ENCODE results near the gene NUDT5.
"Not testable (repeated sequence)": the region's sequence is repeated elsewhere in the genome, so short reads cannot be mapped to it uniquely, and the experiment has no call there.

Gene NUDT5

GRCh38 chr10:12235796-12236195 is 40.1 kb upstream of the NUDT5 start:
- no peak overlapping the region for H3K4me3 ChIP-seq (ENCODE audit: low read depth, low read length)
- TF ChIP-seq MYC (IDR thresholded peaks at IDR 0.05; ENCODE audit: low read depth, low read length) (no peak), CTCF (IDR thresholded peaks at IDR 0.05; ENCODE audit: low read depth, low read length) (no peak), MAX (IDR thresholded peaks at IDR 0.05; ENCODE audit: low read depth, low read length) (no peak), POLR2A (IDR thresholded peaks at IDR 0.05; ENCODE audit: extremely low read depth, insufficient read length) (no peak)
- no peak for DNase-seq (ENCODE audit: low read depth)

GRCh38 chr10:12235116-12235694 is 39.5 kb upstream of the NUDT5 start:
- DNase-seq (ENCODE audit: low read depth) = no peak
- TF ChIP-seq MYC (IDR thresholded peaks at IDR 0.05; ENCODE audit: low read depth, low read length) = no peak
- H3K4me3 ChIP-seq (ENCODE audit: low read depth, low read length) = no peak overlapping the region

- not testable (repeated sequence) for DNase-seq (ENCODE audit: low read depth)
Observed at GRCh38 chr10:12234687-12235086, 39.0 kb upstream of the NUDT5 start.

GRCh38 chr10:12228851-12229250 is 33.2 kb upstream of the NUDT5 start:
- DNase-seq (ENCODE audit: low read depth) = peak; percentile 19
- no peak overlapping the region for H3K4me3 ChIP-seq (ENCODE audit: low read depth, low read length)
- TF ChIP-seq MAX (IDR thresholded peaks at IDR 0.05; ENCODE audit: low read depth, low read length) (no peak), CTCF (IDR thresholded peaks at IDR 0.05; ENCODE audit: low read depth, low read length) (no peak), POLR2A (IDR thresholded peaks at IDR 0.05; ENCODE audit: extremely low read depth, insufficient read length) (no peak), MYC (IDR thresholded peaks at IDR 0.05; ENCODE audit: low read depth, low read length) (no peak)

More at GRCh38 chr10:12234687-12235086, 39.0 kb upstream of the NUDT5 start:
- H3K4me3 ChIP-seq (ENCODE audit: low read depth, low read length) = not testable (repeated sequence)

GRCh38 chr10:12226438-12226837 is 30.7 kb upstream of the NUDT5 start:
- DNase-seq (ENCODE audit: low read depth) = not testable (repeated sequence)

GRCh38 chr10:12225444-12225843 is 29.8 kb upstream of the NUDT5 start:
- no peak overlapping the region for H3K4me3 ChIP-seq (ENCODE audit: low read depth, low read length)
- DNase-seq (ENCODE audit: low read depth) = no peak
- TF ChIP-seq MAX (IDR thresholded peaks at IDR 0.05; ENCODE audit: low read depth, low read length) = no peak
- no peak for TF ChIP-seq MYC (IDR thresholded peaks at IDR 0.05; ENCODE audit: low read depth, low read length)
- TF ChIP-seq POLR2A (IDR thresholded peaks at IDR 0.05; ENCODE audit: extremely low read depth, insufficient read length) = no peak
- no peak for TF ChIP-seq CTCF (IDR thresholded peaks at IDR 0.05; ENCODE audit: low read depth, low read length)

More at GRCh38 chr10:12226438-12226837, 30.7 kb upstream of the NUDT5 start:
- H3K4me3 ChIP-seq (ENCODE audit: low read depth, low read length) = not testable (repeated sequence)

- DNase-seq (ENCODE audit: low read depth) = peak; percentile 11
- no peak overlapping the region for H3K4me3 ChIP-seq (ENCODE audit: low read depth, low read length)
- TF ChIP-seq POLR2A (IDR thresholded peaks at IDR 0.05; ENCODE audit: extremely low read depth, insufficient read length) (no peak), CTCF (IDR thresholded peaks at IDR 0.05; ENCODE audit: low read depth, low read length) (no peak)
Observed at GRCh38 chr10:12221323-12222298, 25.9 kb upstream of the NUDT5 start.

All from NB4 (cell line).